ENCODE data around the gene TRMT61A.

Gene TRMT61A

GRCh38 chr14:103535891-103536565, 7.0 kb downstream of the TRMT61A start:
- no peak overlapping the region for H3K4me3 ChIP-seq (ENCODE audit: control insufficient read depth, low read depth, low read length)
- no peak for DNase-seq (ENCODE audit: low read depth)
- TF ChIP-seq CTCF (IDR thresholded peaks at IDR 0.05; ENCODE audit: control insufficient read depth, insufficient read depth, low read depth, low read length, missing control alignments): no peak

- DNase-seq (ENCODE audit: low read depth): no peak
- TF ChIP-seq CTCF (IDR thresholded peaks at IDR 0.05; ENCODE audit: control insufficient read depth, insufficient read depth, low read depth, low read length, missing control alignments): no peak
Observed at GRCh38 chr14:103536693-103537092, 7.7 kb downstream of the TRMT61A start.

GRCh38 chr14:103537175-103537990, 8.4 kb downstream of the TRMT61A start:
- no peak for DNase-seq (ENCODE audit: low read depth)
- H3K4me3 ChIP-seq (ENCODE audit: control insufficient read depth, low read depth, low read length): no peak overlapping the region
- no peak for TF ChIP-seq CTCF (IDR thresholded peaks at IDR 0.05; ENCODE audit: control insufficient read depth, insufficient read depth, low read depth, low read length, missing control alignments)

More at GRCh38 chr14:103536693-103537092, 7.7 kb downstream of the TRMT61A start:
- no peak overlapping the region for H3K4me3 ChIP-seq (ENCODE audit: control insufficient read depth, low read depth, low read length)

GRCh38 chr14:103538291-103539055, 9.5 kb downstream of the TRMT61A start:
- no peak for TF ChIP-seq CTCF (IDR thresholded peaks at IDR 0.05; ENCODE audit: control insufficient read depth, insufficient read depth, low read depth, low read length, missing control alignments)
- DNase-seq (ENCODE audit: low read depth): no peak
- H3K4me3 ChIP-seq (ENCODE audit: control insufficient read depth, low read depth, low read length): no peak overlapping the region

- no peak for DNase-seq (ENCODE audit: low read depth)
- no peak for TF ChIP-seq CTCF (IDR thresholded peaks at IDR 0.05; ENCODE audit: control insufficient read depth, insufficient read depth, low read depth, low read length, missing control alignments)
- H3K4me3 ChIP-seq (ENCODE audit: control insufficient read depth, low read depth, low read length): no peak overlapping the region
Observed at GRCh38 chr14:103539056-103539825, 10.2 kb downstream of the TRMT61A start.
